GM21390 (cell line): ENCODE measurements around the gene OBSL1.

Experiments used
- ATAC-seq: cut with Tn5 transposase; IDR thresholded peaks from one replicate; pipeline ENCODE4 v1.9.1; 2021; ENCODE audit not compliant: unreplicated experiment

Gene OBSL1

GRCh38 chr2:219516888-219517287, 54.5 kb downstream of the OBSL1 start:
- ATAC-seq: no peak

GRCh38 chr2:219515874-219516629, 55.3 kb downstream of the OBSL1 start:
- no peak for ATAC-seq

- no peak for ATAC-seq
Observed at GRCh38 chr2:219514836-219515235, 56.5 kb downstream of the OBSL1 start.

GRCh38 chr2:219514196-219514761, 57.1 kb downstream of the OBSL1 start, which contains the start of gene ASIC4:
TSS of gene ASIC4 (plus strand) at chr2:219514482. CDS start at chr2:219514725, 243 bp downstream.
- no peak for ATAC-seq

- no peak for ATAC-seq
Observed at GRCh38 chr2:219513787-219514186, 57.6 kb downstream of the OBSL1 start.

GRCh38 chr2:219512524-219513216, 58.7 kb downstream of the OBSL1 start:
- ATAC-seq: no peak

- no peak for ATAC-seq
Observed at GRCh38 chr2:219511547-219512325, 59.6 kb downstream of the OBSL1 start.

- no peak for ATAC-seq
Observed at GRCh38 chr2:219510512-219511135, 60.7 kb downstream of the OBSL1 start.

GRCh38 chr2:219509780-219510511, 61.4 kb downstream of the OBSL1 start:
- peak; percentile 71 for ATAC-seq

GRCh38 chr2:219508971-219509779, 62.2 kb downstream of the OBSL1 start:
- peak; percentile 22 for ATAC-seq

- no peak for ATAC-seq
Observed at GRCh38 chr2:219508444-219508734, 63.0 kb downstream of the OBSL1 start.

- ATAC-seq: no peak
Observed at GRCh38 chr2:219507581-219508443, 63.5 kb downstream of the OBSL1 start.

- ATAC-seq: no peak
Observed at GRCh38 chr2:219506802-219507526, 64.4 kb downstream of the OBSL1 start.

- no peak for ATAC-seq
Observed at GRCh38 chr2:219506153-219506801, 65.1 kb downstream of the OBSL1 start.

GRCh38 chr2:219505585-219505984, 65.8 kb downstream of the OBSL1 start:
- ATAC-seq: no peak

- no peak for ATAC-seq
Observed at GRCh38 chr2:219502618-219503017, 68.7 kb downstream of the OBSL1 start.

GRCh38 chr2:219501849-219502248, 69.5 kb downstream of the OBSL1 start:
- no peak for ATAC-seq
